22Rv1 (cell line): ENCODE results near the gene KLHL30.

Source experiments
- H3K27ac ChIP-seq: fragments of 450-650 bp; 2 replicates; pipeline ENCODE4 v1.5.1; 2017
- ZFX ChIP-seq: fragments of 450-650 bp; IDR thresholded peaks from 2 replicates; pipeline ENCODE4 v1.6.1; 2017; ENCODE audit warnings: antibody characterized with exemption, borderline replicate concordance
- TF ChIP-seq, protein P1 (sequence below): fragments of 450-650 bp; IDR thresholded peaks from 2 replicates; pipeline ENCODE4 v1.5.1; 2017; ENCODE audit warnings: mild to moderate bottlenecking

The KLHL30 gene

DNA sequence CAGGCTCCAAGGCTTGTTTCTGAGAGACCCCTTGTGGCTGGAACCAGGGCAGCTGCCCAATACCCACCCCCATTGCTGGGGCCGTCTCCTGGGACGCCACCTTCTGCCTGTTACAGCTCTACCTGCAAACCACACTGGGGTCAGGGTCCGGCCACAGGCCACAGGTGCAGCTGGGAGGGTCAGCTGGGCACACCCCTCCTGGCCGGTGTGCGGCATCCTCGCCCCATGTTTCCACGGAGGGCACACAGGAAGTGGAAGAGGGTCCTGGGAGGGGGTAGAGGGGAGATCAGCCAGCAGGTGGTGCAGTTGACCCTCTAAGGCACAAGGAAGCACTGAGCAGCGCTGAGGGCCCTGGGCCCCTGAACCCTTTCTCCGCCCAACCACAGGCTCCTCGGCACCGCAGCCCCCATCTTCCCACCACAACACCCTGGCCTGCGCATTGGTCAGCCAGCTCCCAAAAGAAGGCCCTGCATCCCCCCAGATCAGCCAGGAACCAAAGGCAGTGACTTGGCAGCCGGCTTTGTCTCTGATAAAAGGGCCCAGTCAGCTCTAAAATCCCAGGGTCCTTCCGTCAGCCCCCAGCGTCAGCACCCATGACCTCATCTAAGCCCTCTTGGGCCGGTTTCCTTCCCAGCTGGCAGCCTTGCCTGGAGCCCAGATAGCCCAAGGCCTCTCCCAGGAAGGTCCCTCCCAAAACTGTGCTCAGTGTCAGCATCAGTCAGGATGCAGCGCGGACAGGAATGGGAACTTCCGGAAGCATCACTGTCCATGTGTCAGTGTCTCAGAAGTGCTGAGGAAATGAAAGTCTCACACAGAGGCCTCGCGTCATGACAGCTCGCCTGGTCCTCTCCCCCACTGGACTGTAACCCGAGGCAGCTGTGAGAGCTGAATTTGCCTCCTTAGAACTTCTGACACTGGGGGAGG lies 22.0 kb downstream of the KLHL30 start:
- TF ChIP-seq, protein P1, sequence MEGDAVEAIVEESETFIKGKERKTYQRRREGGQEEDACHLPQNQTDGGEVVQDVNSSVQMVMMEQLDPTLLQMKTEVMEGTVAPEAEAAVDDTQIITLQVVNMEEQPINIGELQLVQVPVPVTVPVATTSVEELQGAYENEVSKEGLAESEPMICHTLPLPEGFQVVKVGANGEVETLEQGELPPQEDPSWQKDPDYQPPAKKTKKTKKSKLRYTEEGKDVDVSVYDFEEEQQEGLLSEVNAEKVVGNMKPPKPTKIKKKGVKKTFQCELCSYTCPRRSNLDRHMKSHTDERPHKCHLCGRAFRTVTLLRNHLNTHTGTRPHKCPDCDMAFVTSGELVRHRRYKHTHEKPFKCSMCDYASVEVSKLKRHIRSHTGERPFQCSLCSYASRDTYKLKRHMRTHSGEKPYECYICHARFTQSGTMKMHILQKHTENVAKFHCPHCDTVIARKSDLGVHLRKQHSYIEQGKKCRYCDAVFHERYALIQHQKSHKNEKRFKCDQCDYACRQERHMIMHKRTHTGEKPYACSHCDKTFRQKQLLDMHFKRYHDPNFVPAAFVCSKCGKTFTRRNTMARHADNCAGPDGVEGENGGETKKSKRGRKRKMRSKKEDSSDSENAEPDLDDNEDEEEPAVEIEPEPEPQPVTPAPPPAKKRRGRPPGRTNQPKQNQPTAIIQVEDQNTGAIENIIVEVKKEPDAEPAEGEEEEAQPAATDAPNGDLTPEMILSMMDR: peak; percentile 25; the same call in 1 of the 2 replicates
- TF ChIP-seq ZFX: no peak
- H3K27ac ChIP-seq: no peak overlapping the region

DNA sequence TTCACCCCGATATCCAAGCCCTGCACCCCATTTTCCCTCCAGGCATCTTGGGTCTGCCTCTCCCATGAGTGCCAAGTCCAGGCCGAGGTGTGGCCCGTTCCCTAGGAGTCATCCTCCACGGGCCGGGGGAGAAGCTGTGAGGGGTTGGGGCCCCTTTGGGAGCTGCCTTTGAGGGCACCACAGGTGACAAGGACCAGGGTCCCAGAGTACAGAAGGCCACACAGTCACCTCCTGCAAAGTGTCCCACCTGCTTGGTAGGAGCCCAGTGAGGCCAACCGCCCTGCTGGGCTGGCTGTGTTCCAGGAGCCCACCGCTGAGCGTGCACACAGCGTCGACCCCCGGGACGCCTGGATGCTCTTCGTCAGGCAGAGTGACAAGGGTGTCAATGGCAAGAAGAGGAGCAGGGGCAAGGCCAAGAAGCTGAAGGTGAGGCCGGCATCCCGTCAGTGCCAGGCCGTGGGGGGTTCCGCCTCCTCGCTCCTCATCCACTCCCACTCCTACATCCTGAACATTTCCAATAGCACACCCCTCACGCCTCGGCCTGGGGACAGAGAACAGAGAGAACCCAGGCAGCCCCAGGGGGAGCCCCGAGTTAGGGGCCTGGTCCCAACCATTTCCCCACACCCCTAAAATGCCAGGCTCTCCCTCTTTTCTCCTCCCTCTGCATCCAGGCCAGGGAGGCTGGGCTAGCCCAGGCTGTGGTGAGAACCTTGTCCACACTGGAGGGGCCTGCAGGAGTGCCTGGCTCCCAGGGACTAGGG lies 23.0 kb downstream of the KLHL30 start:
- H3K27ac ChIP-seq: no peak overlapping the region
- TF ChIP-seq, protein P1: no peak
- TF ChIP-seq ZFX: no peak

DNA sequence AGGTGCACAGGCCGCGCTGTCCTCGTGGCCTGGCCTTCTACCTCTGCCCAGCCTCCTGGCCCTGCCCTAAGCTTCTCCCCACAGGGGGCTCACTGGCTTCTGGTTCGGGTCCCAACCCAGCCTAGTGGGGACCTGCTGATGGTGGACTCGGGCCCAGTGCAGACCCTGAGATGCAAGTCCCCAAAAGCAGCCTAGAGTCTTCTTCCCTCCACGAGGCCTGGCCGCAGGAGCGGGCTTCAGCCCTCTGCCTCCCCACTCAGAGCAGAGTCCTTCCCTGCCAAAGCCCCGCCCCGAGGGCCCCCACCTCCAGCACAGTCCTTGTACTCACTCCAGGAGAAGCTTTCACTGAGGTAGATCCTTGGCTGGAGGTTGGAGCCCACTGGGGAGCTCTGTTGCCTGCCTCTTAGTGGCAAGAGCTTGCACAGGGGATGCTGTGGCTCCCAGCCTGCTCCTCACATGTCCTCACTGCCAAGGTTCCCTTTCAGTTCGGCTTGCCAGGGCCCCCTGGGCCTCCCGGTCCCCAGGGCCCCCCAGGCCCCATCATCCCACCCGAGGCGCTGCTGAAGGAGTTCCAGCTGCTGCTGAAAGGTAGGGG lies 23.9 kb downstream of the KLHL30 start:
- H3K27ac ChIP-seq: no peak overlapping the region
- TF ChIP-seq ZFX: no peak
- TF ChIP-seq, protein P1: no peak

DNA sequence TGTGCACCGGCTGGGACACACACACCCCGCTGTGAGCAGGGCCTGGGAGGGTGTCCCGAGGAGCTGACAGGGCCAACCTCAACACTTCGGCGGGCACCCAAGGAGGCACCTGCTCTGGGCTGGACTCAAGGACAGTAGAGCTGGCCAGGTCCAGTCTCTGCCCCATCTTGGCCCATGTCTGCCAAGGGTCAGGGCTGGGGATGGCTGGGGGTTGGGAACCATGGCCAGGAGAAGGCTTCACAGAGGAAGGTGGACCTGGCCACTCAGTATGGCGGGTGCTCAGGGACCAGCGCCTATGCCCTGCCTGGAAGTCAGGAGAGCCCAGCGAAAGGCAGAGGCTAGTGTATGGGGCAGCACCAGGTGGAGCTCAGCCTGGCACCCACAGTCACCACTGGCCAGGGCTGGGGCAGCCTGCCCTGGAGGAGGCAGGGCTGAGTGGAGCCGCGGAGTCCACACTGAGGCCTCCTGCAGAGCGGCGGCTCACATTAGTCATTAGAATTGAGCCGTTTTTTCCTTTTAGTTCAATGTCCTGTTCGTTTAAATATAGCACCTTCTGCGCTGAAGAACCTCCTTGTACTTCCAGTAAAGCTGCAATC lies 24.5 kb downstream of the KLHL30 start:
- H3K27ac ChIP-seq: no peak overlapping the region
- TF ChIP-seq, protein P1: no peak
- no peak for TF ChIP-seq ZFX

DNA sequence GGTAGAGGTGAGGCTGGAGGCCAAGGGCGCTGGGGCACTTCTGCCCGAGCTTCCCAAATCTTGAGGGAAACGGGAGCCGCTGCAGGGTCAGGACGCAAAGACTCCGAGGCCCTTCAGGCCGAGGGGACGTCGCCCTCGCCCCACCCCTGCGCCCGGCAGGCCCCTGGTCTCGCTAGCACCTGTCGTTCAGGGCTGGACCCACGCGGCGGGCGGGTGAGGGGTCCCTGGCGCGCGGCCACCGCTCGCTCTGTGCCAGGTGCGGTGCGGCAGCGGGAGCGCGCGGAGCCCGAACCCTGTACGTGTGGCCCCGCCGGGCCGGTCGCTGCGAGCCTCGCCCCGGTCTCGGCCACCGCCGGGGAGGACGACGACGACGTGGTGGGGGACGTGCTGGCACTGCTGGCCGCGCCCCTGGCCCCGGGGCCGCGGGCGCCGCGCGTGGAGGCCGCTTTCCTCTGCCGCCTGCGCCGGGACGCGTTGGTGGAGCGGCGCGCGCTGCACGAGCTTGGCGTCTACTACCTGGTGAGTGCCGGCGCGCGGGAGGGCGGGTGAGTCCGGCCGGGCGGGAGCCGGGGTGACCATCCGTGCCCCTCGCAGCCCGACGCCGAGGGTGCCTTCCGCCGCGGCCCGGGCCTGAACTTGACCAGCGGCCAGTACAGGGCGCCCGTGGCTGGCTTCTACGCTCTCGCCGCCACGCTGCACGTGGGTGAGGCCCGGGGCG lies 25.2 kb downstream of the KLHL30 start:
- no peak overlapping the region for H3K27ac ChIP-seq
- TF ChIP-seq, protein P1: no peak
- TF ChIP-seq ZFX: no peak

DNA sequence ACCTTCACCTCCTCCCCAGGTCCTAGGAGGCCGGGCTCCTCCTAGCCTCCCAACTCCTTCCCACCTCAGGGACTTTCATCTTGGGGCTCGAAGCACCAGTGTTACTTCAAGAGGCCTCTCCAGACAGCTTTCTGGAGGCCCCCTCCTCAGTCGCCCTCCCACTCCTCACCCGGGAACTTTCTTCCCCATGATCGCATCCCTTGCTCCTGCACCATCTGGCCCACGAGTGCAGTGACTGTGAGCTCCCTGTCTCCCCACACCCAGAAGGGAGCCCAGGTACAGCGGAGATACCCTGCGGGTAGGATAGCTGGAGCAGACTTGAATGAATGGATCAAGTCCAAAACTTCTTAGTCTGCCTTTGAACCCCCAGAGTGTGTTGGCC lies 26.4 kb downstream of the KLHL30 start:
- H3K27ac ChIP-seq: no peak overlapping the region
- no peak for TF ChIP-seq ZFX
- TF ChIP-seq, protein P1: no peak
